H1 (cell line): ENCODE measurements around the gene NPPA. TPM values are rescaled to one million over a fixed set of nuclear protein-coding genes. Genes with fewer than 3 reads are reported as not detected.

Experiments used
- CTCF ChIA-PET: fragments of 300-600 bp; sonication (Branson Sonifier 250); formaldehyde crosslinking; loops from one replicate; lab custom pipeline; 2021; ENCODE audit not compliant: partially characterized antibody; lab: Charles Lee
- POLR2A ChIA-PET: fragments of 300-600 bp; sonication (Branson Sonifier 250); formaldehyde crosslinking; loops from one replicate; lab custom pipeline; 2021; ENCODE audit warnings: inconsistent platforms; ENCODE audit not compliant: partially characterized antibody; lab: Charles Lee
- DNase-seq, 2 experiments: peaks; one replicate each; pipeline versions ENCODE4 v3.0.0 to v3.0.0-alpha.2; 2010 to 2022; ENCODE audit warnings: low spot score in 2 of 2, low read depth in 1 of 2, mixed read lengths in 1 of 2
- FAIRE-seq: peaks from 2 replicates; lab custom pipeline; 2011; peaks lifted over from hg19 to GRCh38; lab: Jason Lieb, UNC
- H2AFZ ChIP-seq: 2 replicates; pipeline ENCODE4 v1.8.1; 2012; ENCODE audit warnings: low read length, inconsistent platforms
- H2AK5ac ChIP-seq: 2 replicates; pipeline ENCODE4 v1.6.1; 2013; ENCODE audit warnings: low read depth, low read length
- H2BK120ac ChIP-seq: replicated peaks from 2 replicates; pipeline ENCODE3; 2013; ENCODE audit warnings: low read depth, low read length, inconsistent platforms
- H2BK12ac ChIP-seq: 2 replicates; pipeline ENCODE4 v1.6.1; 2013; ENCODE audit warnings: low read depth, low read length
- H2BK15ac ChIP-seq: 2 replicates; pipeline ENCODE4 v1.6.1; 2013; ENCODE audit warnings: low read length
- H2BK20ac ChIP-seq: 2 replicates; pipeline ENCODE4 v1.6.1; 2013; ENCODE audit warnings: low read length
- H2BK5ac ChIP-seq: 2 replicates; pipeline ENCODE4 v1.6.1; 2013; ENCODE audit warnings: low read depth, low read length
- H3K14ac ChIP-seq: 2 replicates; pipeline ENCODE4 v1.6.1; 2013; ENCODE audit warnings: inconsistent platforms; ENCODE audit not compliant: insufficient read length
- H3K18ac ChIP-seq: 2 replicates; pipeline ENCODE4 v1.6.1; 2013; ENCODE audit warnings: low read length; ENCODE audit errors: extremely low read depth
- H3K23ac ChIP-seq: 2 replicates; pipeline ENCODE4 v1.6.1; 2013; ENCODE audit warnings: inconsistent platforms; ENCODE audit not compliant: insufficient read length
- H3K23me2 ChIP-seq: 2 replicates; pipeline ENCODE4 v1.6.1; 2013; ENCODE audit warnings: low read depth, low read length
- H3K27ac ChIP-seq: 2 replicates; pipeline ENCODE4 v1.6.1; 2011; ENCODE audit warnings: low read depth, low read length, inconsistent platforms
- H3K27me3 ChIP-seq, 4 experiments: replicated peaks in 1 of 4; 1 replicate in 1 of 4; 2 replicates in 3 of 4; pipeline versions ENCODE4 v1.6.1 to v1.8.1; 2011 to 2013; ENCODE audit warnings: low read length in 3 of 4, mild to moderate bottlenecking in 3 of 4, inconsistent platforms in 2 of 4, mixed read lengths in 2 of 4, moderate library complexity in 1 of 4; ENCODE audit not compliant: control insufficient read depth in 3 of 4, insufficient read depth in 3 of 4; ENCODE audit errors: extremely low read depth in 1 of 4
- H3K36me3 ChIP-seq, 4 experiments: 2 replicates each; pipeline versions ENCODE4 v1.6.1 to v1.8.1; 2011 to 2013; ENCODE audit warnings: mild to moderate bottlenecking in 4 of 4, low read length in 3 of 4, moderate library complexity in 2 of 4, control low read depth in 1 of 4, inconsistent platforms in 1 of 4; ENCODE audit not compliant: insufficient read depth in 4 of 4, control insufficient read depth in 2 of 4
- H3K4ac ChIP-seq: replicated peaks from 2 replicates; pipeline ENCODE3; 2013; ENCODE audit warnings: low read length, low read depth, mixed read lengths, inconsistent platforms; ENCODE audit not compliant: insufficient read length
- H3K4me1 ChIP-seq, 4 experiments: replicated peaks in 1 of 4; 1 replicate in 1 of 4; 2 replicates in 3 of 4; pipeline versions ENCODE4 v1.6.1 to v1.8.1; 2011 to 2013; ENCODE audit warnings: low read length in 3 of 4, inconsistent platforms in 2 of 4, mixed read lengths in 1 of 4; ENCODE audit not compliant: insufficient read depth in 4 of 4, control insufficient read depth in 3 of 4
- H3K4me2 ChIP-seq, 2 experiments: 2 replicates each; pipeline versions ENCODE4 v1.6.1 to v1.8.1; 2011 to 2013; ENCODE audit warnings: low read depth in 2 of 2, low read length in 2 of 2, control low read depth in 1 of 2, inconsistent platforms in 1 of 2, mild to moderate bottlenecking in 1 of 2; ENCODE audit not compliant: insufficient read depth in 1 of 2
- H3K4me3 ChIP-seq, 4 experiments: fragments of 200-600, 300-600 bp in 1 of 4; sonication (generic), shearing (Covaris generic), sonication (Bioruptor Twin) in 1 of 4; 2 replicates each; pipeline versions ENCODE4 v1.5.1 to v1.8.1; 2011 to 2016; ENCODE audit warnings: low read length in 4 of 4, low read depth in 3 of 4, control low read depth in 2 of 4, inconsistent platforms in 2 of 4, mild to moderate bottlenecking in 2 of 4, mixed read lengths in 1 of 4, moderate library complexity in 1 of 4; ENCODE audit not compliant: insufficient read depth in 2 of 4; ENCODE audit errors: extremely low read depth in 1 of 4
- H3K56ac ChIP-seq: replicated peaks from 2 replicates; pipeline ENCODE3; 2013; ENCODE audit warnings: low read depth, mild to moderate bottlenecking, mixed read lengths, low read length, inconsistent platforms; ENCODE audit not compliant: insufficient read length
- H3K79me1 ChIP-seq: 2 replicates; pipeline ENCODE4 v1.6.1; 2013; ENCODE audit warnings: low read depth, low read length, control low read depth
- H3K79me2 ChIP-seq, 2 experiments: 2 replicates each; pipeline versions ENCODE4 v1.6.1 to v1.8.1; 2012 to 2013; ENCODE audit warnings: low read length in 2 of 2, mild to moderate bottlenecking in 2 of 2, inconsistent platforms in 1 of 2; ENCODE audit not compliant: insufficient read depth in 2 of 2, control insufficient read depth in 1 of 2
- H3K9ac ChIP-seq, 4 experiments: replicated peaks in 1 of 4; 1 replicate in 1 of 4; 2 replicates in 3 of 4; pipeline versions ENCODE4 v1.6.1 to v1.8.1; 2011 to 2013; ENCODE audit warnings: low read depth in 3 of 4, low read length in 3 of 4, control low read depth in 2 of 4, mild to moderate bottlenecking in 2 of 4, moderate library complexity in 2 of 4, inconsistent platforms in 1 of 4; ENCODE audit errors: extremely low read depth in 1 of 4
- H3K9me3 ChIP-seq, 2 experiments: 2 replicates each; pipeline versions ENCODE4 v1.6.1 to v1.8.1; 2012 to 2013; ENCODE audit warnings: mild to moderate bottlenecking in 2 of 2, moderate library complexity in 2 of 2, control low read depth in 1 of 2, inconsistent platforms in 1 of 2, low read depth in 1 of 2, low read length in 1 of 2, mixed read lengths in 1 of 2; ENCODE audit not compliant: insufficient read depth in 2 of 2
- H4K20me1 ChIP-seq, 2 experiments: replicated peaks in 1 of 2; 2 replicates each; pipeline versions ENCODE3 to v1.8.1; 2011 to 2013; ENCODE audit warnings: inconsistent platforms in 2 of 2, low read length in 2 of 2, mild to moderate bottlenecking in 1 of 2; ENCODE audit not compliant: insufficient read depth in 2 of 2, control insufficient read depth in 1 of 2
- H4K5ac ChIP-seq: 2 replicates; pipeline ENCODE4 v1.6.1; 2013; ENCODE audit warnings: low read length, low read depth, mixed read lengths, inconsistent platforms; ENCODE audit not compliant: insufficient read length
- H4K8ac ChIP-seq: 2 replicates; pipeline ENCODE4 v1.8.0; 2013; ENCODE audit warnings: mild to moderate bottlenecking, moderate library complexity, low read length, inconsistent platforms; ENCODE audit not compliant: insufficient read depth; ENCODE audit errors: extremely low read depth
- H4K91ac ChIP-seq: replicated peaks from 2 replicates; pipeline ENCODE3; 2013; ENCODE audit warnings: low read length, mixed read lengths, inconsistent platforms; ENCODE audit not compliant: insufficient read length
- CBX8 ChIP-seq: fragments of 300-800, 300-1000 bp; sonication (generic); IDR thresholded peaks from 2 replicates; pipeline ENCODE4 v1.7.1; 2016; ENCODE audit warnings: low read depth, low read length, borderline replicate concordance
- HDAC2 ChIP-seq, 2 experiments: fragments of 300-600 bp in 1 of 2; sonication (generic) in 1 of 2; IDR thresholded peaks; 2 replicates each; pipeline ENCODE4 v1.6.1; 2011 to 2012; ENCODE audit warnings: low read depth in 2 of 2, low read length in 2 of 2, mild to moderate bottlenecking in 2 of 2, moderate library complexity in 2 of 2, borderline replicate concordance in 1 of 2, inconsistent platforms in 1 of 2
- KDM5A ChIP-seq: fragments of 200-600 bp; IDR thresholded peaks from 2 replicates; pipeline ENCODE4 v1.7.1; 2012; ENCODE audit warnings: mild to moderate bottlenecking, low read length, inconsistent platforms, mixed read lengths
- PHF8 ChIP-seq: fragments of 200-600 bp; sonication (generic); conservative IDR thresholded peaks from 2 replicates; pipeline ENCODE4 v1.7.1; 2012; ENCODE audit warnings: low read depth, mild to moderate bottlenecking, inconsistent platforms, low read length, moderate library complexity
- POLR2A ChIP-seq, 2 experiments: IDR thresholded peaks; 1 replicate in 1 of 2; 2 replicates in 1 of 2; pipeline ENCODE4 v1.6.1; 2011; ENCODE audit warnings: low read depth in 2 of 2, low read length in 2 of 2, mild to moderate bottlenecking in 2 of 2; ENCODE audit errors: control extremely low read depth in 1 of 2
- RNF2 ChIP-seq: fragments of 200-900, 300-1000 bp; sonication (generic); IDR thresholded peaks from 2 replicates; pipeline ENCODE4 v1.7.1; 2016; ENCODE audit warnings: borderline replicate concordance, low read depth, mild to moderate bottlenecking, antibody characterized with exemption, low read length; ENCODE audit not compliant: poor library complexity, severe bottlenecking; ENCODE audit errors: missing control alignments
- WGBS, 2 experiments: shearing (Covaris generic) in 1 of 2; methylation state at CpG; one replicate each; pipeline versions ENCODE4 v1.1.6 to v1.1.7; 2013 to 2015; ENCODE audit warnings: low lambda C conversion rate in 2 of 2, mixed read lengths in 2 of 2, inconsistent platforms in 1 of 2, low coverage in 1 of 2, missing lambda C conversion rate in 1 of 2; ENCODE audit not compliant: insufficient replicate concordance in 2 of 2, insufficient coverage in 1 of 2, insufficient read length in 1 of 2; ENCODE audit errors: extremely low coverage in 1 of 2, missing lambda C conversion rate in 1 of 2; 5-methylcytosine and 5-hydroxymethylcytosine counted together
- polyA plus RNA-seq, 7 experiments: library from polyadenylated mRNA; depleted of rRNA in 3 of 7; stranded (reverse) in 5 of 7; unstranded in 2 of 7; fragments of >200 nt in 5 of 7; fragments of 200-250 nt in 2 of 7; gene quantifications; 1 replicate in 5 of 7; 2 replicates in 1 of 7; 4 replicates in 1 of 7; pipeline versions ENCODE4 v1.2.1 to v1.2.3, GENCODE V29; 2011 to 2013; ENCODE audit warnings: missing spikeins in 2 of 7, mixed read lengths in 2 of 7
- total RNA-seq: library from RNA; stranded (reverse); fragmentation: NEBNext Ultra II Directional; extraction: Animal tissue kit (Norgen Biotek cat#: 25700); gene quantifications from 2 replicates; pipeline ENCODE4 v1.2.1, GENCODE V29; 2021

The NPPA gene
- total and polyA plus RNA-seq, 2 of the 8 experiments (the other 6 are each of a cell fraction or from before 2014, with no cell fraction given): not detected

DNA sequence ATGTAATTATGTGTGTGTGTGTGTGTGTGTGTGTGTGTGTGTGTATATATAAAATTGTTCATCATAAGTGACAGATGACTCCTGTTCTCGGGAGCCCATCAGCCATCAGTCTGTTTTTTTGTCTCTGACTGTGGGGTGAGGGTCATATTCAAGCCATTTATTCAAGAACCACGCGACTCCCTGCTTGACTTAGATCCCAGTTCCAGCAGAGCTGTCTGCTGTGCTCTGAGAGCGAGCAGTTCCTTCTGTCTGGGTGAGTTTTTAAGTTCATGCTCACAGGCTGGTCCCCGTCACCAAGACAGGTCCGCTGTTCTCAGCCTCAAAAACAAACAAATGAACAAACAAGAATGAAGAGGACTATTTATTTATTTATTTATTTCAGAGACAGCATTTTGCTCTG lies 29.5 kb upstream of the NPPA start:
- Histone ChIP-seq H3K9ac (no peak overlapping the region), H2AK5ac (no peak overlapping the region), H2BK15ac (no peak overlapping the region), H4K8ac (no peak overlapping the region), H2BK5ac (no peak overlapping the region), H3K27me3 (no peaks in the 10 kb centered on the region), H3K23ac (no peak overlapping the region), H2AFZ (no peak overlapping the region), H3K14ac (no peak overlapping the region), H3K4ac (no peak overlapping the region), H2BK20ac (no peak overlapping the region), H3K4me2 (no peak overlapping the region), H4K5ac (no peak overlapping the region), H3K4me3 (no peak overlapping the region), H3K23me2 (no peaks in the 10 kb centered on the region), H3K4me1 (no peaks in the 10 kb centered on the region), H3K36me3 (no peaks in the 10 kb centered on the region), H4K20me1 (no peaks in the 10 kb centered on the region), H2BK12ac (no peak overlapping the region), H3K79me1 (no peaks in the 10 kb centered on the region), H3K79me2 (no peaks in the 10 kb centered on the region), H3K27ac (no peak overlapping the region), H3K18ac (no peak overlapping the region), H3K9me3 (peaks cover 0 to 2% of the 10 kb centered on the region in 2 experiments; a peak in 2 of 4 replicates), H3K56ac (no peak overlapping the region), H2BK120ac (no peak overlapping the region), H4K91ac (no peak overlapping the region)
- TF ChIP-seq RNF2: no peak
- TF ChIP-seq PHF8: no peak
- no peak for TF ChIP-seq HDAC2 (IDR thresholded peaks at IDR 0.05; ENCODE audit: borderline replicate concordance in 1 of 2, low read depth in 2 of 2, low read length in 2 of 2)
- no peak for TF ChIP-seq KDM5A
- no peak for TF ChIP-seq POLR2A (IDR thresholded peaks at IDR 0.05; ENCODE audit: control extremely low read depth in 1 of 2, low read depth in 2 of 2, low read length in 2 of 2)
- no peak for TF ChIP-seq CBX8
- DNase-seq: no peak
- CTCF ChIA-PET: interaction anchor here (0.6 to 3.6 kb wide), 8 partner anchors 10 to 170 kb away, joined by 3 to 21 read pairs (median 5); no protein-coding TSS in a partner anchor
- FAIRE-seq: no peak
- 73% methylated on average over 6 of the region's 6 CpGs; no CpG with 5 or more reads in 1 of the 2 experiments for WGBS, 2 experiments
- POLR2A ChIA-PET: interaction anchor here (0.6 to 9.5 kb wide), 4 partner anchors 27 to 90 kb away, joined by 3 to 109 read pairs (median 3); no protein-coding TSS in a partner anchor
